GM12864 (cell line): Measurements from ENCODE around the gene RUNX3.
A peak's percentile ranks its signal among the peaks of the same experiment; 100 is the strongest.

Experiments used
- DNase-seq: peaks from one replicate; pipeline ENCODE4 v3.0.0-alpha.2; 2011; ENCODE audit warnings: low read depth
- H3K4me3 ChIP-seq: 2 replicates; pipeline ENCODE4 v1.5.1; 2011; ENCODE audit warnings: mild to moderate bottlenecking, low read depth, low read length, control low read depth
- CTCF ChIP-seq: IDR thresholded peaks from 2 replicates; pipeline ENCODE4 v1.5.1; 2011; ENCODE audit warnings: low read depth, mild to moderate bottlenecking, moderate library complexity, low read length, control low read depth, inconsistent platforms; ENCODE audit errors: missing control alignments

RUNX3 gene

DNA sequence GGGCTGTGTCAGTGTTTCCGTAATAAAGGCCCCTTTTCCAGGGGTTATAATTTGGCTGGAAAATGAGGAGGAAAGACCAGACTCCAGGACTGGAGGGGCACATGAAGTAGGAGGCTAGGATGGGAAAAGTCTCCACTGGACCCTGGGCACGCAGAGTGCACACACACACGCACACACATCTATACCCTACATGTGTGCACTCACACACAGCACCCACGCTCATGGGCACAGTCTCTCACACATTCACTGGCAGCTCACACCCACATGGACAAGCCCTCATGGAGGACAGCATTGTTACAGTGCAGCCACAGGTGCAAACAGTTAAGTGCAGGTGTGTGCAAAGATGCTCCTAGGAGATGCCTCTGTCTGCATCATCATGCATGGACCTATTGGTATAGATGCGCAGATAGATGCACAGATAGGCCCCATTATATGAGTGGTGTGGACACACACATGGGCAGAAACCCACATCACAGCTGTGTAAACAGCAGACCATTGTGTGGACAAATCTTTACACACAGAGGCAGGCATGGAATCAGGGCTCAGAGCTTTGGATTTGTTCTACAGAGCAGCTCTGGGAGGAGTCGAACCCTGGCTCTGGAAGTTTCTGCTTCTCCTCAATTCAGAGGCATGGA is 9.1 kb upstream of the RUNX3 start:
- DNase-seq: no peak
- no peak overlapping the region for H3K4me3 ChIP-seq
- no peak for TF ChIP-seq CTCF

GRCh38 chr1:24938276-24938675 is 8.2 kb upstream of the RUNX3 start:
- no peak for TF ChIP-seq CTCF
- no peak for DNase-seq
- H3K4me3 ChIP-seq: no peak overlapping the region

DNA sequence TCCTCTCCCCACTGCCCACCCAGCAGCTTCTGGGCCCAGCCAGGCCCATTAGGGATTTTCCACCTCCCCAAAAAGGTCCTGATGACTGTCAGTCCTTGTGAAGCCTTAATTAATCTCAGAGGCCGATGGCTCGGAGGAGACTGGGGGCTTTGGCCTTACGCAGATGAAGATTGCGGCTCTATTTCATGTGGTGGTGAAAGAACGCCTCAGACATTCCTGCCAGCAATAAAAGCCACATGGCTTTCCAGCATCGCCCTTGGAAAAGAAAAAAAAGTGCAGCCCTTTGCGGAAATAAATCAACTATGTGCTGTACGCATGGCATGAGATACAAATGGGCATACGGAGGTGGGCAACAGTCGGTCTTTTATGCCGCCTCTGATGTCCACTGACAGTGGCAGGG is 6.6 kb upstream of the RUNX3 start:
- no peak overlapping the region for H3K4me3 ChIP-seq
- no peak for TF ChIP-seq CTCF
- DNase-seq: no peak

- TF ChIP-seq CTCF: no peak
- H3K4me3 ChIP-seq: no peak overlapping the region
- DNase-seq: no peak
Observed at GRCh38 chr1:24935615-24936484, 5.8 kb upstream of the RUNX3 start.

DNA sequence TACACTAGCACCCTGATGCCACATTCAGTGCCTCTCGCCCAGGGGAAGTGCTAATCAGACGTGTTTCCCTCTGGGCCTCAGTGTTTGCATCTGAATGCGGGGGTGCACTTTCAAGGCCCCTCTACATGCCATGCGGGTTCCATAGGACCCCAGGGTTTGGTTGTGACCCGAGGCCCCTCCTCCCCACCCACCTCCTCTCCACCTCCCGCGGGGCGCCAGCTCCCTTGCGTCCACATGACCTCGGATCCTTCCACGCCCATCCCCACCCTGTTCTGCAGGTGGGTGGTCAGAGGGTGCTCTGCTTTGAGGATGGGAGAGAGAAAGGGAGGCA is 5.1 kb upstream of the RUNX3 start:
- no peak for DNase-seq
- no peak for TF ChIP-seq CTCF

DNA sequence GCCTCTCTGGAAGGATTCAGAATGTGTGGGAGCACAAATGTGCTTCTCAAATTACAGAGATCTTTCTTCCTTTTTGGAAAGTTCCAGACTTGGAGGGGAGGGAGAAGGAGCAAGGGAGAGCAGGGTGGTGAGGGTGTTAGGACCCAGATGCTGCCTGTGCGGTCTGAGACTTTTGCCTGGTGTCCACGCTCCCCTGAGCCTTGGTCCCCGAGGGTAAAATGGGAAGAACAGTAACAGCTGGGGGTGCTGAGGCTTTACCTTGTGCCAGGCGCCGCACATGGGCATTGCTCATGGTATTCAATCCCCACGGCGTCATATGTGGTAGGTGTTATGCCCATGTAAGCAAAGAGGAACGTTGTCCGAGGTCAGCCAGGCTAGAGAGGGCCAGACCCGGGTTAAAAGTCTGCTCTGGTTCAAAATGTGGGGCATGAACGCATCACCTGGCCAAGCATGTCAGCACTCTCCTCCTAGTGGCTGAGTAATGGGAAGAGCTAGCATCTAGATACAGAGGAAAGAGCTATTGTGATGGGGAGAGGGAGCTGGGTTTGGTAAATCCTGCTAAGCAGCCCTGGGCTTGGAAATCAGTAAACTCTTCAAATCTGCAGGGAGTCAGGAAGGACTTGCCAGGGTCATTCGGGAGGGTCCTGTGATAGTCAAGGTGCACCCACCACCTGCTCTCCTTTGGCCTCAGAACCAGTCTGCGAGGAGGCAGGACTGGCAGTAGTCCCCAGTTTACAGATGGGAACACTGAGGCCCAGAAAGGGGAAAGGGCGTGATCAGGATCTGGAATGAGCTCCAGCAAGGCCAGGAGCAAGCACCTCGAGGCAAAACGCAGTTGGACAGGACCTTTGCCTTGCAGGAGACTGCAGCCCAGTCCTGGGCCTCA is 4.5 kb upstream of the RUNX3 start:
- peak; percentile 26 for TF ChIP-seq CTCF
- DNase-seq: no peak
- no peak overlapping the region for H3K4me3 ChIP-seq

More for the DNA sequence above, 5.1 kb upstream of the RUNX3 start:
- no peak overlapping the region for H3K4me3 ChIP-seq
